KG1 (cell line): Measurements from ENCODE around the gene HEXD.
A peak's percentile ranks its signal among the peaks of the same experiment; 100 is the strongest.
"Not testable (repeated sequence)": the region's sequence is repeated elsewhere in the genome, so short reads cannot be mapped to it uniquely, and the experiment has no call there.

Experiments used
- DNase-seq: peaks from one replicate; lab custom pipeline; 2025; lab: John Stamatoyannopoulos, UW

The HEXD gene

DNA sequence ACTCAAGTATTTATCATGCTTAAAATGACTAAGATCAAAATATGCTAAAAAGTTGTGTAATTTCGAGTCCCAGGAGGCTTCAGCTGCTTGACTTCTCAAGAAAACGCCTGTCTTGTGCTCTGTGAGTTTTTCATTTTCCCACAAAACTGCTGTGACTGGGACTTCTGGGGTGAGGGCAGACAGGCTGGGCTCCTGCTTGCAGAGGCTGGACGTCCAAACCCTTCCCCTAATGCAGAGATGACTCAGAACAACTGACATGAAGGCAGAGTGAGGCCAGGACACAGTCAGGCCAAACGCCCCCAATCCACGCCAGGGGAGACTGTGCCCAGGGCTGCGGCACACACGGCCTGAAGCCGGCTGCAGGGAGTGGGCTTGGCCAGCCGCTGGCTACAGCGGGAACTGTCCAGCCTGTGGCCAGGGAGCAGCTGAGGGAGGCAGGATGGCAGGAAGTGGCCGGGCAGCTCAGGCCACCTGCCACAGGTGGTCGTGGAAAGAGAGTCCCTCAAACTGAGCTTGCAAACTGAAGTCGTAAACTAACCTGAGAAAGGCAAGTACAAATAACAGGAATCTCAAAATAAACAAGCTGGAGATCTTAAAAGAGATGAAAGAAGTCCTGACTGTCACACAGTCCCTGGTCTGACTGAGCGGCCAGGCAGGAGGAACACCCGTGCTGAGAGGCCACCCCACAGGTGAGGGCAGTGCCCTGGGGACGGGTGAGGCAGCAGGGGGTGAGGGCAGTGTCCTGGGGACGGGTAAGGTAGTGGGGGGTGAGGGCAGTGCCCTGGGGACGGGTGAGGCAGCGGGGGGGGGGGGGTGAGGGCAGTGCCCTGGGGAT is 21.3 kb upstream of the HEXD start:
- DNase-seq, result no peak

DNA sequence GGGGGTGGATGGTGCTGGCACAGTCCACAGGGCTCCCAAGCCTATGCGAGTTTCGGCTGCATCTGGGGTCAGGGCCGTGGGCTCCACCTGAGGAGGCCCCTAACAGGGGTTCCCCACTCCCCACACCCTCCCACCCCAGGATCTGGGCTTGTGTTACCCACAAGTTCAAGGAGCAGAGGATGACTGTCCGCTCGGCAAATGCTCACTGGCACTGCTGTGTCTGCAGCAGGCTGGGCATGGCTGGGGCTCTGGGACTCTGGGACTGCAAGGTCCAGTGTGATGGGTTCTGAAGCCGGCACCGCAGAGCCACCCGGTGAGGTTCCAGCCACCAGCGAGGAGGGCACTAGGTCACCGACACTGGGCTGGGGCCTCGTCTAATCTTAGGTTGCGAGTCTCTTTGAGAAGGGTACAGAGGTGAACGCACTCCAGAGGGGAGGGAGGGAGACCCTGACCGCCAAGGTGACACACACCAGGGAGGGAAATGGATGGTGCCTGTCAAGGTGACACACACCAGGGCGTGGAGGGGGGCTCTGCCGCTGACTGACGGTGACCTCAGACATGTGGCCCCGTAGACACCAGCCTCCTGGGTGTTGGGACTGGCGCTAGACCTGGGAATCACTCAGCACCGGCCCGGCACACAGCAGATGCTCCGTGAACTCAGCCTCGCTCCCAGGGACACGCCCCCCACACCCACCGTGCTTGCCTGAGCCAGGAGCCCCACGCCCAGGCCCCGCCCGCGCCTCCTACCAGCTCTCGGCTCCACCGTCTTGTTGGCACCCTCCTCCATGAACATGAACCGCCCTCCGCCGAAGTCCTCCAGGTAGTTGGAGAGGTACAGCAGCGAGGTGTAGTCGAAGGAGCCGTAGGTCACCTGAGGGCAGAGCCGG is 20.5 kb upstream of the HEXD start:
- no peak for DNase-seq

DNA sequence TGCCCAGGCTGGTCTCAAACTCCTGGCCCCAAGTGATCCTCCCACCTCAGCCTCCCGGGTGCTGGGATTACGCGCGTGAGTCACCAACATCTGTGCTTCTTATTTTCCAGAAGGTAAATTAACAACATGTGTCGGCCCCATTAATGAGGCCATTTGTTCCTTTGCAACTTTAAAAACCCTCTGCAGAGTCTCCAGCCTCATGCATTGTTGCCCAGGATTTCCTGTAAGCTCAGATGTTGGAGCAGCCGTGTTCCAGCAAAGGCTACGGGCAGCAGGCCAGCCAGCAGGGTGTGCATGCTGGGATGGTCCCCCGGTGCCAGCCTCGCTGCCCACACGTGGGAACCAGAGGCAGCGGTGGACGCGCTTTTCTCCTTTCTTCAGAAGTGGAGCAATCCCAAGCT is 19.1 kb upstream of the HEXD start:
- no peak for DNase-seq

DNA sequence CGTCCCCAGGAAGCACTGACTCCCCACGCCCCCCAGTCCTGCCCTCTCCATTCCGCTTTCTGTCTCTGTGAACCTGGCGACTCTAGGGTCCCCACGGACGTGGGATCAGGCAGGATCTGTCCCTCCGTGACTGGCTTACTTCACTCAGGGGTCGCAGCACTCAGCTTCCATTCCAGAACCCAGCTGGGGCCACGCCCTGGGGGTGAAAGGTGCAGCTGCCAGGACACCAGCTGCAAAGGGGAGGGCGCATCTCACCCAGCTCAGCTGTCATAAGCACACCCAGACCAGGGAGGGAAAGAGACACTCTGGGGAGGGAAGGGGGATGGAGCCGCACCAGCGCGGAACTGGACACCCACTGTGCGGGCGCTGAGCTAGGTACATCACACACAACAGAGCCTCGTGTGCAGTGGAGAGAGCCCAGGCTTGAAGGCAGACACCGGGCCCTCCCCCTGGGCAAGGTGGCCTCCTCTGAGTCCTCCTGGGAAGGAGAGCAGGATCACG is 18.5 kb upstream of the HEXD start:
- no peak for DNase-seq

DNA sequence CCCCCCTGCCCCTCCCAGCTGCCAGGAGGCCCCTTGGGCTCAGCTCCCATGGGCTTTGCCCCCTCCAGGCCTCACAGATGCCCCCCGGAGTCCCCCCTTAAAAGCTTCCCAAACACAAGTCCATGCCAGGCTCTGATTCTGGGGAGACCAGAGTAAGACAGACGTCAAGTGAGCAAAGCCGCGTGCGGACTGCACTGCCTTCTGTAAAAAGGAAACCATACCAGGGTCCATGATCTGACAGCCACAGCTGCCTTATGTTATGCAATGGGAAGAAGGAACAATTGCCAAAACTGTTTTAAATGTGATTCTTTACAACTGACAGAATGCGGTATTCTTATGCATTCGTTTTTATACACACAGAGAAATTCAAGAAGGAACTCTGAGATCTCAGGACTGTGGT is 17.9 kb upstream of the HEXD start:
- peak; percentile 68 for DNase-seq

DNA sequence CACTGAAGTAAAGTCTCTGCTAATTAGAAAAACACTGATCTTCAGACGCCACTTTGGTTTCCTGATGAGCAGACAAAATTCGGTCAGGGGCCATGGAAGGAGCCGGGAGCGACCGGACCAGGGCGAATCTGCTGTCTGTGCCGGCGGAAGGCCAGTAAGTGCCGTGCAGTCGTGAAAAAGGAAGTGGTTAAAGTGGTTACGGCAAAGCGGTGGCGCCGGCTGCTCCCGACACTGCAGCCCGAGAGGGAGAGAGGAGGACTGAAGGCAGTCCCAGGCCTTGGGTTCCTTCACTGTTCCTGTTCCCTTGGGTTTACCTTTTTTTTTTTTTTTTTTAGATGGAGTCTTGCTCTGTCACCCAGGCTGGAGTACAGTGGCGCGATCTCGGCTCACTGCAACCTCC is 17.3 kb upstream of the HEXD start:
- peak; percentile 73 for DNase-seq

DNA sequence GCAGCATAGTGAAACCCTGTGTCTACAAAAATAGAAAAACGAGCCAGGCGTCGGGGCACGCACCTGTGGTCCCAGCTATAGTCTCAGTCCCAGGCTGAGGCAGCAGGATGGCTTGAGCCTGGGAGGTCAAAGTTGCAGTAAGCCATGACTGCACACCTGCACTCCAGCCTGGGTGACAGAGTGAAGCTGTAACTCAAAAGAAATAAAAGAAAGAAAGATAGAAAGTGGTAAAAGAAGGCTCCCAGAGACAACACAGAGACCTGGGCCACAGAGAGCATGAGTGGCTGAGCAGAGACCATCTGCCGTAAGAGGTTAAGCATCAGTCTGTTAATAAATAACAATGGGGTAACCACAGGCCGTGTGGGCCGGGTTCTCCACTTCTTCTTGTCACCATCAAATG is 15.3 kb upstream of the HEXD start:
- no peak for DNase-seq

DNA sequence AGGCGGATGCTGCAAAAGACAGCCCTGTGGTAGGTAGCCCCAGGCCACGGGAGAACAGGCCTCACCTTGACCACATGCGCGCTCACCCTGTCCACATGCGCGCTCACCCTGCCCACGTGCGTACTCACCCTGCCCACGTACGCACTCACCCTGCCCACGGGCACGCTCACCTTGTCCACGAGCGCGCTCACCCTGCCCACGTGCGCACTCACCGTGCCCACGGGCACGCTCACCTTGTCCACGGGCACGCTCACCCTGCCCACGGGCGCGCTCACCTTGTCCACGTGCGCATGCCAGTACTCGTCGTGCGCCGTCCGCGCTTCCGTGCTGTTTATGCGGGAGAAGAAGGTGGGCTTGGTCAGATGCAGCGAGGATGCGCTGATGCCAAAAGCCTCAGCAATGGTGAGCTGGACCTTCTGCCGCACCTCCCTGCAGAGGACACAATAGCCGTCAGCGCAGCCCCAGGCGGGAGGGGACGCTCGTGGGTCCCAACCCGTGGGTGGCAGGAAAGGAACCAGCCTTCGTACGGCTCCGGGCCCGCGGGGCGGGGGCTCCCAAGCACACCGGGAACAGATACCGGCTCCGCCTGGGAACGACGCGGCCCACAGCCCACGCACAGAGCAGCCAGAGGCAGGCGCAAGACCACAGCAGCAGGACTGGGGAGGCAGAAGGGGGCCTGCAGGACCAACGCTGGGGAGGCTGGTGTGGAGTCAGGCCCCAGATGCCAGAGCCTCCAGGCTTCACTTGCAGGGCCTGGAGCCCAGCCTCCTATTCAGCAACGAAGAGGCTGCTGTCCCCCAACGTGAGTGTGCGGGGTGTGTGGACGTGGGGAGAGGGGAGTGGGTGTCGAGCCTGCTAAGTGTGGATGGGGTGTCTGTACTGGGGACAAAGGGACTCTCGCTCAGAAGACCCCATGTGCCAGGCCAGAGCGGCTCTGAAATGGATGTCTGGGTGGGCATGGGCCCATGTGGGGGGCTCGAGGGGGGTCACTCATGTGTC is 14.2 kb upstream of the HEXD start:
- DNase-seq, result no peak

DNA sequence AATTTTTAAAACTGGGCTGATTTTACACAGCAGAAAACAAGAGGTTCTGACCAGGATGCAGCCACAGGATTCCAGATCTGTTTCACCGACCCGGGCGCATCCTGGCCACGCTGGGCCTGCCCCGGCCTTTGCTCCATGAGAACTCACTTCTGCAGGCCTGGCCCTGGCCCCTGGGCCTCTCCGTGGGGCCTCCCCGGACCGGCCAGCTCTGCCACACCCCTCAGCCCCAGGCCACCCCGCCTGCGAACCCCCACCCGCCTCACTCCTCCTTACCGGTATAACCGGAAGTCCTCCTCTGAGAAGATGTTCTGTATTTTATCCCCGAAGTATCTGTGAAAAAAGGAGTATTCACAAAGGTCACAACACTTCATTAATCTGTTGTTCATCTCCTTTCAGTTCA is 13.1 kb upstream of the HEXD start:
- no peak for DNase-seq

DNA sequence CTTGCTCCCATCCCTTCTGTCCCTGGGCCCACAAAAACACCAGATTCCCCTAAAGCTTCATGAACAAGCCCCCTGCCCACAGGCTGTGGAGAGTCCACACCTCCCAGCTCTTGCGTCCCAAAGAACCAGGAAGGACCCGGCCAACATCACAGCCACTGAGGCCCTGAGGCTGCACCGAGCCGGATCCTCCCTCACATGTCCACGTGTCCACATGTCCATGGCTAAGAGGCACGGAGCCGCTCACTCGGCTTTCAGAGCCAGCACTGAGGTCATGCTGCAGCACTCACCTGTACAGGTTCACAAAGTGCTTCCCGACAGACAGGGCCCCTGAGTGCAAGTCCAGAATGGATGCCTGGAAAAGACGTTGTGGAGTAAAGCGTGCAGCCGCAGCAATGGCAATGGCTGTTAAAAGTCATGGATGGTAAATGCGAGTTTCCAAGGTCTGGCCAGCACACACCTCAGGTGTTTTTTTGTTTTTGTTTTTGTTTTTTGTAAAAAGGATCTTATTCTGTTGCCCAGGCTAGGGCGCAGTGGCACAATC is 11.9 kb upstream of the HEXD start:
- DNase-seq, result no peak

DNA sequence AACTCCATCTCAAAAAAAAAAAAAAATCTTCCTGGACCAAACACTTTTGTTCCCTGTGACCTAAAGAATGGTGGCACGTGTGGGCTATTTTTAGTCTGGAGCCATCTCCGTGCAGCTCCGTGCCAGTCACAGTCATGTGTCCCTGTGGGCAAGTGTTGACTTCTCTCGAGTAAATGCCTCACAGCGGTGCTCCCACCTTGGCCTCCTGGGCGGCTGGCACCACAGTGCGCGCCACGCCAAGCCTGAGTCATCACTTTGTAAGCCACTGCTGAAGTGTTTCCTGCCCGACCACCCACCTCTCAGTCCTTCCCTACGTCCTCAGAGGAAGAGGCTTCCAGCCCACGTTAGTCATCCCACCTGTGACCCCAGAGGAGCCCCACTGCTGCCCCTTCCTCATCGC is 10.9 kb upstream of the HEXD start:
- DNase-seq, result no peak

DNA sequence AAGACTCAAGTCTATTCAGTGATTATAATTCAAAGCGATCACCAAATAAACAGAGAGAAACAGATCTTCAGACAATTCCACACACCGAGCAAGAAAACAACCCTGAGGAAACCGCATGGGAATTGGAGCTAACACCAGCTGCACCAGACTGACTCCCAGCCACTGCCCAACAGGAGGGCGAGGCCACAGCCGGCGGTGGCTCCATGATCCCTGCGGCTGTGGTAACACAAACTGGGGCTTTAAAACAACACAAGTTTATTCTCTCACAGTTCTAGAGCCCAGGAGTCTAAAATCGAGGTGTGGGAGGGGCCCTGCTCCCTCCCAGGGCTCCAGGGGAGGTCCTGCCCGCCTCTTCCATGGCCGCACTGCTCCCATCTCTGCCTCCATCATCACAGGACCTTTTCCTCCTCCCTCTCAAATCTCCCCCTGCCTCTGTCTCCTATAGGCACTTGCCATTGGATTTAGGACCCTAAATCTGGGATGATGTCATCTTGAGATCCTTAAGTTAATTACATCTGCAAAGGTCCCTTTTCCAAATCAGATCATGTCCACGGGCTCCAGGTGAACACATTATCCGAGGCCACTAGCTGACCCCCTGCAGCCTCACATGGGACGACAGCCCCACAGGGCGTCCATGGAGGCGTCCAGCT is 9.7 kb upstream of the HEXD start:
- DNase-seq, result no peak

DNA sequence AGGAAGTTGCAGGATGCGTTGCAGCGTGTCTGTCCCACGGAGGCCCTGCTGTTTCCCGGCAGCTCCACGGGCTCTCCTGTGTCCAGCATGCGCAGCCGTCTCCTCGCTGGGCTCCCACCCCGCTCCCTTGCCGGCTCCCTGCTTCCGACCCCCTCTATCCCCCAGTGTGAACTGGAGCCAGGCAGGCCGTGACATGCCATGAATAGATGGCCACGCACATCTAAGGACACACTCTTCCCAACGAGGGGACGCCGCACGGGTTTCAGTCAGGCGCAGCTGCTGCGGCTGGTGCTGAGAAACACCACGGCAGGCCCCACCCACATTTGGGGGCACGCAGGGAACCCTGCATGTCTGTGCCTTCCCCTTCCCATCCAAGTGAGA is 9.2 kb upstream of the HEXD start:
- DNase-seq, result no peak

DNA sequence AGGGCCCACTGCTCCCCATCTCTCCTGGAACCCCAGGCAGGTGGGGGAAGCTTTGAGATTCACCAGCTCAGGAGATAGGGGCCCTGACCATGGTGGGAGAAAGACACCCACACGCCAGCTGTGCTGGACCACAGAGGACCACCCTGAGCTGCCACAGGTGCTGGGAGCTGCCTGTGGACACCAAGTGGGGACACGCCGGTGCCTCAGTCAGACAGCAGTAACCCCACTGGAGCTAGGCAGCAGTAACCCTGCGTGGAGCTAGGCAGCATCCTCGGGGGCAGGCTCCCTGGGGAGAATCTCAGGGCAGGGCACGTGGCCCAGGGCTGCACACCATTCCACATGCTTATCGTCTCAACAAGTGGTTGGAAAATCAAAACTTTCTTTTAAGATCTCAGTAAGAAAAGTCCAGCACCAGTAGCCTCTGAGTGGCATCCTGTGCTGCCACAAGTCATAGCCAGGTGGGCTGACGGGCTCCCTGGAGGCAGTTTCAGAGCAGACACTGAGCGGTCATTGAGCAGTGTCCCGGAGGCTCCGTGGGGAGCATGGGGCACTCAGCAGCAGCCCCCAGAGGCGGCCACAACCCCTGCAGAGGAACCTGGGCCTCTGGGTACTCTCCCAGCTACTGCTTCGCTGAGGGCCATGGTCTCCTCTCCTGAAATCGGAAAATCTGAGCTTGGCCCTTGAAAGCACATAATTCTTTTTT is 8.0 kb upstream of the HEXD start:
- DNase-seq, result no peak

DNA sequence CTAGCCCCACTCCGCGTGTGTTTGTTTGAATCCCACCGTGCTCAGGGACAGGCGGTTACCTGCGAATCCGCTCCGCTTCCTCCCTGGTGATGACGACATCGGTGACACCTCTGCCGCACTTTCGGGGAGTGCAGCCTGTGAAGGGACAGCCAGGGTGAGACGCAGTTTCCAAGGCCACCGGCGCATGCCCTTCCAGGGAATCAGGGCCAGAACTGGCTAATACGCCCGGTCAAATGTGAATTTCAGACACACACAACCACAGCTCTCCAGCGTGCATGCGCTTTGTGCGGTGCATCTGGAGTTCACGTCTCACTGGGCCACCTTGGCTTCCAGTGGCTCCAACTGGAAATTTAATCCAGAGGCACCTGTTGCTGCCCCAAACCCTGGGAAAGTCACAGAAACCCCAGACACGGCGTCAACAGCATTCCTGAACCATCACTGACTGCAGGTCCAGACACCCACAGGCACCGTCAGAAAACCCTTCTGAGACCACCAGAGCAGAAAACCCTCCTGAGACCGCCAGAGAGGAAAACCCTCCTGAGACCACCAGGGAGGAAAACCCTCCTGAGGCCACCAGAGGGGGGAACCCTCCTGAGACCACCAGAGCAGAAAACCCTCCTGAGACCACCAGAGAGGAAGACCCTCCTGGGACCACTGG is 6.6 kb upstream of the HEXD start:
- no peak for DNase-seq

DNA sequence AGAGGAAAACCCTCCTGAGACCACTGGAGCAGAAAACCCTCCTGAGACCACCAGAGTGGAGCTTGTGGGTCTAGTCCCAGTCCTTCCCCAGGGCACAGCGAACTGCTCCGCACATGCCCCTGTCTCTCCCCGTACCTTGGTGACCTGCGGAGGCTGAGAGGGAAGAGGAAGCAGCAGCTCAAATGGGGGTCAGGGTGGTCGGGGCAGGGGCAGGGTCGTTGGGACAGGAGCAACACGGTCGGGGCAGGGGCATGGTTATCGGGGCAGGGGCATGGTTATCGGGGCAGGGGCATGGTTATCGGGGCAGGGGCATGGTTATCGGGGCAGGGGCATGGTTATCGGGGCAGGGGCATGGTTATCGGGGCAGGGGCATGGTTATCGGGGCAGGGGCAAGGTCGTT is 6.1 kb upstream of the HEXD start:
- DNase-seq, result not testable (repeated sequence)

DNA sequence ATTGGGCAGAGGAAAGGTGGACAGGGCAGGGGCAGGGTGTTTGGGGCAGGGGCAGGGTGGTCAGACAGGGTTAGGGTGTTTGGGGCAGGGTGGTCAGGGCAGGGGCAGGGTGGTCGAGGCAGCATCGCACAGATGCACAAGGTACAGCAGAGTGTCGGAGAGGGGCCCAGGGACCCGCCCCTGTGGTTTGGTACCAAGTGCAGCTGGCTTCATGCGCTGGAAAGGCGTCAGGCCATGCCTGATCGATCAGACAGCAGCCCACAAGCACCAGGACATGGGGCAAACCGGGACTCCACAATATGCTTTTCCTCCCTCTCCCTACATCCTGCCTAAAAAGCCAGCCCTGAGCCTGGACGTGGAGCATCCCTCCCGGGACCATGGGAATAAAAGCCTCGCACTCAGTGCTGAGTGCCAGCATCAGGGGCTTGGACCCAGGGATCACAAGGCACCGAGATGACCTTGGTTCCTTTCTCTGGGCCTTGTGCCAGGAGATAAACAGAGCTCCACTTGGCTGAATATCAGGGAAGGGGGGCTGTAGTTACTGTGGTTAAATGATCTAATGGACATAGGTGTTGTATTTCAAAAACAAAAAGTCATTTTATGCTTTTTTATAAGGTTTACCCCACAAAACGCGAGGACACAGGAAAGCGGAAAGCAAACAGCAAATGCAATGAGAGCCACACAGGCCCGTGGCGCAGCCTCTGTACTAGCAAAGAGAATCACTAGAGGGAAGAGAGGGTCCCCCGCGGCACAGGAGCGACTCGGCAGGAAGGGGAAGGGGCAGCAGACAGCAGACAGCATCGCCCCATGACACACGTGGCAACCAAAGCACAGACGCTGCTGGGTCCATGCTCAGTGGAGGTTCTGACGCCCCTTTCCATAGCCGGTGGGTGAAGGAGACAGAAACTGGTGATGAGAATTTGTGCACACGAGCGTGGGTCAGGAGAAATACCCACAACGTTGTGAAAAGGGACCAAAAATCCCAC is 5.3 kb upstream of the HEXD start:
- no peak for DNase-seq

DNA sequence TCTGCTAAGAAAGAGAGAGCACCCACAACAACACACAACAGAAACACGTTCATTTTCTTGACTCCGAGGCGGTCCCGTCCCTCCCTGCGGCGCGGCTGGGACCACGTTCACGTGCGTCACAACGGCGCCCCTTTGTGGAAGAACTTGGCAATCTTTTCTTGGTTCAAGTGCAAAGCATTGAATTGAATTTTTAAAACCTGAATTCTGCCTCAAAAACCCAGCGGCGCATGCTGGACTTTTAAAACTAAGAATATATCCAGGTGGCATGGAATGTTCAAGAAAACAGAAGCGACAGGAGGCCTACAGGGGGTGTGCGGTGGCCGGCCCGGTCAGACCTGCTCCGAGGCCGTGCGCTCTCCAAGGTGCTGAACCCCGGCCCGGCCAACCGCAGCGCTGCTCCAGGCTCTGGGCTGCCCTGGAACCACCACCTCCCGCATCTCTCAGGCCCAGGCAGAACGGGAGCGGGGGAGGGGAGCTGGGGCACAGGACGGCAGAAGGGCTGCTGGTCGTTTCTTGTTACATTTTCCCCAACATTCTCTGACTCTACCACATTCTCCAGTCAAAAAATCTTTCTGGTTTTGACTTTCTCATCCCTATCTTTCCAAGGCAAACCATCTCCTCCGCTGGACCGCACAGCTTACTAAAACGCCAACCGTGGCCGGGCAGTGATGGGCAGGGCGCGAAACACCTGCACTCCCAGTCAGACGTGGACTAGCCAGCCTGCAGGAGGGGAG is 3.4 kb upstream of the HEXD start:
- no peak for DNase-seq
